ENCODE measurements around the gene PDPN. TPM values are rescaled to one million over a fixed set of nuclear protein-coding genes. Genes with fewer than 3 reads are reported as not detected.
A peak's percentile ranks its signal among the peaks of the same experiment; 100 is the strongest.

PDPN gene
- total RNA-seq (not detected), polyA plus RNA-seq (not detected)

DNA sequence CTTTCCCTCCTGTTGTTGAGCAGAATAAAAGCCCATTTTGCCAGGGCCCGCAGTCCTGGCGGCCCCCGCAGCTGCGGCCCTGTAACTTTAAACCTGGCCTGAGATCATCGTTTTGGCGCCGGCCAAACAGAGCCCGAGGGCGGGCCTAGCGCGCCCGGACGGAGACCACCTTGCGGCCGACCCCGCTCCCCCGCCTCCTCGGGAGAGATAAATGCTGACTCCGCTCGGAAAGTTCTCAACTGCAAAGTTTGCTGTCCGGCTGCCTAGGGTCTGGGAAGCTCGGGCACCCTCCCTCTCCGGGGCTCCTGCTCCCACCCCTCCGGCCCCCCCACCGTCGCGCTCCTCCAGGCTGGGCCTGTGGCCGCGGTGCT is at the start of gene PDPN:
TSS of gene PDPN (plus strand) at position 238 of the 371 bp plus-strand sequence. CDS start 202 bp downstream, outside the sequence.
- H3K27me3 Mint-ChIP-seq: peaks cover 40% of the 10 kb centered on the region
- no peak for DNase-seq

GRCh38 chr1:13535227-13535626 is 48.4 kb upstream of the PDPN start:
- H3K4me1 Mint-ChIP-seq: no peaks in the 10 kb centered on the region
- H3K9me3 Mint-ChIP-seq: peaks cover 0 to 3% (median 0%) of the 10 kb centered on the region in 7 donors
- H3K27ac Mint-ChIP-seq: no peak overlapping the region

More for the DNA sequence above, at the start of gene PDPN:
- Histone ChIP-seq H3K27me3 (ENCODE audit: control insufficient read depth, insufficient read depth, low read length) (peaks cover 25% of the 10 kb centered on the region), H3K4me3 (ENCODE audit: low read depth, low read length) (no peak within 1 kb of the TSS), H3K36me3 (ENCODE audit: control insufficient read depth, insufficient read depth, low read length) (no peaks in the 10 kb centered on the region), H3K4me1 (ENCODE audit: control insufficient read depth, insufficient read depth, low read length, poor library complexity, severe bottlenecking) (no peaks in the 10 kb centered on the region), H3K9me3 (ENCODE audit: control insufficient read depth in 2 of 2, low read length in 2 of 2) (no peaks in the 10 kb centered on the region), H3K27ac (ENCODE audit: insufficient read depth, low read length, poor library complexity, severe bottlenecking) (no peak within 1 kb of the TSS)
- Mint-ChIP-seq H3K27ac (no peak within 1 kb of the TSS), H3K36me3 (no peaks in the 10 kb centered on the region), H3K4me1 (no peaks in the 10 kb centered on the region), H3K9me3 (no peaks in the 10 kb centered on the region), H3K4me3 (no peak within 1 kb of the TSS)
- no peak for ATAC-seq (ENCODE audit: low read depth in 2 of 2)

DNA sequence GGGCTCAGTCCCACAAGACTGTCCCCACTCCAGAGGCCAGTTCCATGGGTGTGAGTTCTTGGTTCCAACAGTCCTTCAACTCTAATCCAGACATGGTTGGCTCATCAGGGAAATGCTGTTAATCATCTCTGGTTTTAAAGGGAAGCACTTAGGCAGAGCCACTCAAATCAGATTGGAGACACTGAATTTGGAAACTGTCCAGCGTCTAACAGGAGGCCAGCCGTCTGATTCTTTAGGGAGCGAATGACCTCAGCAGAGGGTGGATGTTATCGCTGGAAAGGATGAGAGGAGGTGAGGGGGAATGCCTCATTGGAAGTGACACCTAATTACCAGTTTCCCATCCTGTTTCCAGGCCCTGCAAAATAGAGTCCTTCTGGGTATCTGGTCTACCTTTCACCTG is 47.1 kb upstream of the PDPN start:
- H3K4me3 ChIP-seq (ENCODE audit: low read depth, low read length): no peak overlapping the region
- no peak for DNase-seq
- no peak overlapping the region for H3K27ac ChIP-seq (ENCODE audit: insufficient read depth, low read length, poor library complexity, severe bottlenecking)
- Mint-ChIP-seq H3K27me3 (no peaks in the 10 kb centered on the region), H3K9me3 (peaks cover 0 to 2% (median 0%) of the 10 kb centered on the region in 7 donors), H3K4me1 (no peaks in the 10 kb centered on the region), H3K4me3 (no peak overlapping the region), H3K36me3 (no peaks in the 10 kb centered on the region), H3K27ac (no peak overlapping the region)
- no peaks in the 10 kb centered on the region for H3K36me3 ChIP-seq (ENCODE audit: control insufficient read depth, insufficient read depth, low read length)
- no peaks in the 10 kb centered on the region for H3K4me1 ChIP-seq (ENCODE audit: control insufficient read depth, insufficient read depth, low read length, poor library complexity, severe bottlenecking)
- no peaks in the 10 kb centered on the region for H3K27me3 ChIP-seq (ENCODE audit: control insufficient read depth, insufficient read depth, low read length)
- no peak for ATAC-seq (ENCODE audit: low read depth in 2 of 2)
- no peaks in the 10 kb centered on the region for H3K9me3 ChIP-seq (ENCODE audit: control insufficient read depth in 2 of 2, low read length in 2 of 2)

More at GRCh38 chr1:13535227-13535626, 48.4 kb upstream of the PDPN start:
- Histone ChIP-seq H3K27ac (ENCODE audit: insufficient read depth, low read length, poor library complexity, severe bottlenecking) (no peak overlapping the region), H3K27me3 (ENCODE audit: control insufficient read depth, insufficient read depth, low read length) (no peaks in the 10 kb centered on the region), H3K4me3 (ENCODE audit: low read depth, low read length) (no peak overlapping the region), H3K9me3 (ENCODE audit: control insufficient read depth in 2 of 2, low read length in 2 of 2) (no peaks in the 10 kb centered on the region), H3K36me3 (ENCODE audit: control insufficient read depth, insufficient read depth, low read length) (no peaks in the 10 kb centered on the region), H3K4me1 (ENCODE audit: control insufficient read depth, insufficient read depth, low read length, poor library complexity, severe bottlenecking) (no peaks in the 10 kb centered on the region)
- ATAC-seq (ENCODE audit: low read depth in 2 of 2) (no peak), DNase-seq (no peak)
- Mint-ChIP-seq H3K36me3 (no peaks in the 10 kb centered on the region), H3K4me3 (no peak overlapping the region), H3K27me3 (no peaks in the 10 kb centered on the region)

- Histone ChIP-seq H3K4me3 (ENCODE audit: low read depth, low read length) (no peak overlapping the region), H3K36me3 (ENCODE audit: control insufficient read depth, insufficient read depth, low read length) (no peaks in the 10 kb centered on the region), H3K9me3 (ENCODE audit: control insufficient read depth in 2 of 2, low read length in 2 of 2) (no peaks in the 10 kb centered on the region), H3K4me1 (ENCODE audit: control insufficient read depth, insufficient read depth, low read length, poor library complexity, severe bottlenecking) (no peaks in the 10 kb centered on the region), H3K27ac (ENCODE audit: insufficient read depth, low read length, poor library complexity, severe bottlenecking) (no peak overlapping the region), H3K27me3 (ENCODE audit: control insufficient read depth, insufficient read depth, low read length) (no peaks in the 10 kb centered on the region)
- Mint-ChIP-seq H3K9me3 (peaks cover 0 to 2% (median 0%) of the 10 kb centered on the region in 7 donors), H3K4me3 (no peak overlapping the region), H3K36me3 (no peaks in the 10 kb centered on the region), H3K27me3 (no peaks in the 10 kb centered on the region), H3K4me1 (no peaks in the 10 kb centered on the region), H3K27ac (no peak overlapping the region)
- ATAC-seq (ENCODE audit: low read depth in 2 of 2) (no peak), DNase-seq (no peak)
These were observed 44.8 kb upstream of the PDPN start for GRCh38 chr1:13538832-13539231.

DNA sequence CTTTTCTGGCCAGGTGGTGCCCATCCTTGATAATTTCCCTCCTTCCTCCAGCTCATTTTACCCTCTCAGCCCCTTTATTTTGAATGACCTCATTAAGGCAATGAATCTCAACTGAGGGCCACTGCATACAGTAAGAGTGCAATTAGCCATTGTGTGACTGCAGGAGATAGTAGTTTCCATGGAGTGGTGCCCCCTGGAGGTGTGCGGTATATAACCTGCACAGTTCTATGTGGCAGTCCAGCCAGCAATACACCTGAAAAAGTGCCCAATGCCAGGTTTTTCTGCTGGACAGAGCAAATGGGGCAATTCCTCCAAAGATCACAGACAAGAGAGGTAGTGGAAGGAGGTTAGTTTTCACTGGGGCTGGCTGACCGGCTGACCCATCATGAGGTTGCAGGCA is 43.9 kb upstream of the PDPN start:
- Mint-ChIP-seq H3K27me3 (no peaks in the 10 kb centered on the region), H3K27ac (peak overlapping the region in 1 of 3 donors; percentile 60), H3K36me3 (no peaks in the 10 kb centered on the region), H3K4me1 (no peaks in the 10 kb centered on the region), H3K4me3 (no peak overlapping the region), H3K9me3 (peaks cover 0 to 2% (median 0%) of the 10 kb centered on the region in 7 donors)
- no peak for ATAC-seq (ENCODE audit: low read depth in 2 of 2)
- DNase-seq: no peak
- Histone ChIP-seq H3K4me3 (ENCODE audit: low read depth, low read length) (no peak overlapping the region), H3K4me1 (ENCODE audit: control insufficient read depth, insufficient read depth, low read length, poor library complexity, severe bottlenecking) (no peaks in the 10 kb centered on the region), H3K36me3 (ENCODE audit: control insufficient read depth, insufficient read depth, low read length) (no peaks in the 10 kb centered on the region), H3K9me3 (ENCODE audit: control insufficient read depth in 2 of 2, low read length in 2 of 2) (no peaks in the 10 kb centered on the region), H3K27ac (ENCODE audit: insufficient read depth, low read length, poor library complexity, severe bottlenecking) (no peak overlapping the region), H3K27me3 (ENCODE audit: control insufficient read depth, insufficient read depth, low read length) (no peaks in the 10 kb centered on the region)

DNA sequence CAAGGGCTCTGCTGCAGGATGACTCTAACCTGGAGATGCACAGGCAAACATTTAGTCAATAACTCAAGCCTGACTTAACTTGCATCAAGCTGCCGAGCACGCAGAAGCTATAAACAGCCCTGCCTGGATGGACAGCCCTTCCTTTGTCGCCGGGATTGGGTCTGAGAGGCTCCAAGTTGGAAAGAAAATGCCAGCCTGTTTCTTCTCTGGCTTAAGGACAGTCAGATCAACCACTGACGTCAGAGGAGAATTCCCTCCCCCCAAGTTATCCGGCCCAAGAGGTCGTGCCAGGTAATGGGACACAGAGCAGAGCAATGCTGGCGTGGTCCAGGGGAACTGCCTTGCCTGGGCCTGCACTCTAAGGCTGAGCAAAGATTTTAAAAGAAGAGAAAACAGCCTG is 42.8 kb upstream of the PDPN start:
- H3K4me3 ChIP-seq (ENCODE audit: low read depth, low read length): no peak overlapping the region
- Mint-ChIP-seq H3K4me3 (no peak overlapping the region), H3K36me3 (no peaks in the 10 kb centered on the region), H3K9me3 (peaks cover 0 to 2% (median 0%) of the 10 kb centered on the region in 7 donors), H3K27ac (no peak overlapping the region), H3K27me3 (no peaks in the 10 kb centered on the region), H3K4me1 (no peaks in the 10 kb centered on the region)
- no peaks in the 10 kb centered on the region for H3K4me1 ChIP-seq (ENCODE audit: control insufficient read depth, insufficient read depth, low read length, poor library complexity, severe bottlenecking)
- no peaks in the 10 kb centered on the region for H3K9me3 ChIP-seq (ENCODE audit: control insufficient read depth in 2 of 2, low read length in 2 of 2)
- DNase-seq (no peak), ATAC-seq (ENCODE audit: low read depth in 2 of 2) (no peak)
- H3K36me3 ChIP-seq (ENCODE audit: control insufficient read depth, insufficient read depth, low read length): no peaks in the 10 kb centered on the region
- no peak overlapping the region for H3K27ac ChIP-seq (ENCODE audit: insufficient read depth, low read length, poor library complexity, severe bottlenecking)
- no peaks in the 10 kb centered on the region for H3K27me3 ChIP-seq (ENCODE audit: control insufficient read depth, insufficient read depth, low read length)

- Mint-ChIP-seq H3K9me3 (peaks cover 0 to 2% (median 0%) of the 10 kb centered on the region in 7 donors), H3K27me3 (no peaks in the 10 kb centered on the region), H3K36me3 (no peaks in the 10 kb centered on the region), H3K4me1 (no peaks in the 10 kb centered on the region), H3K27ac (no peak overlapping the region), H3K4me3 (no peak overlapping the region)
- Histone ChIP-seq H3K27me3 (ENCODE audit: control insufficient read depth, insufficient read depth, low read length) (no peaks in the 10 kb centered on the region), H3K4me1 (ENCODE audit: control insufficient read depth, insufficient read depth, low read length, poor library complexity, severe bottlenecking) (no peaks in the 10 kb centered on the region), H3K36me3 (ENCODE audit: control insufficient read depth, insufficient read depth, low read length) (no peaks in the 10 kb centered on the region), H3K4me3 (ENCODE audit: low read depth, low read length) (no peak overlapping the region), H3K9me3 (ENCODE audit: control insufficient read depth in 2 of 2, low read length in 2 of 2) (no peaks in the 10 kb centered on the region), H3K27ac (ENCODE audit: insufficient read depth, low read length, poor library complexity, severe bottlenecking) (no peak overlapping the region)
- ATAC-seq (ENCODE audit: low read depth in 2 of 2) (no peak), DNase-seq (no peak)
These were observed 42.0 kb upstream of the PDPN start for GRCh38 chr1:13541435-13542215.
